ENCODE measurements around the gene CTXND2.
"Not testable (repeated sequence)": the region's sequence is repeated elsewhere in the genome, so short reads cannot be mapped to it uniquely, and the experiment has no call there.

Gene CTXND2

GRCh38 chr1:150887018-150887417 lies at the start of gene CTXND2:
Gene CTXND2, plus strand, starts transcription at chr1:150887136. Its CDS starts 25,179 bp downstream, at chr1:150912315.
- DNase-seq (ENCODE audit: low spot score) (peak; percentile 23), FAIRE-seq (no peak)

GRCh38 chr1:150840850-150841249 lies 46.1 kb upstream of the CTXND2 start:
- not testable (repeated sequence) for FAIRE-seq; DNase-seq (ENCODE audit: low spot score)

GRCh38 chr1:150841626-150842025 lies 45.3 kb upstream of the CTXND2 start:
- no peak for FAIRE-seq
- DNase-seq (ENCODE audit: low spot score), result no peak

- FAIRE-seq (no peak), DNase-seq (ENCODE audit: low spot score) (no peak)
Measured at GRCh38 chr1:150842343-150842742, 44.6 kb upstream of the CTXND2 start.

GRCh38 chr1:150842964-150843363 lies 44.0 kb upstream of the CTXND2 start:
- no peak for FAIRE-seq

GRCh38 chr1:150843474-150843873 lies 43.5 kb upstream of the CTXND2 start:
- FAIRE-seq, result no peak
- DNase-seq (ENCODE audit: low spot score), result no peak

More at GRCh38 chr1:150842964-150843363, 44.0 kb upstream of the CTXND2 start:
- no peak for DNase-seq (ENCODE audit: low spot score)

- DNase-seq (ENCODE audit: low spot score), result no peak
- FAIRE-seq, result no peak
Measured at GRCh38 chr1:150846473-150847146, 40.3 kb upstream of the CTXND2 start.

- DNase-seq (ENCODE audit: low spot score); FAIRE-seq: not testable (repeated sequence)
Measured at GRCh38 chr1:150850801-150851362, 36.1 kb upstream of the CTXND2 start.

GRCh38 chr1:150852734-150853133 lies 34.2 kb upstream of the CTXND2 start:
- FAIRE-seq; DNase-seq (ENCODE audit: low spot score): not testable (repeated sequence)

GRCh38 chr1:150863724-150864123 lies 23.2 kb upstream of the CTXND2 start:
- no peak for FAIRE-seq
- DNase-seq (ENCODE audit: low spot score), result no peak

- FAIRE-seq; DNase-seq (ENCODE audit: low spot score): not testable (repeated sequence)
Measured at GRCh38 chr1:150864200-150864599, 22.7 kb upstream of the CTXND2 start.

- DNase-seq (ENCODE audit: low spot score), result no peak
- FAIRE-seq, result no peak
Measured at GRCh38 chr1:150869683-150870082, 17.3 kb upstream of the CTXND2 start.

GRCh38 chr1:150872572-150872971 lies 14.4 kb upstream of the CTXND2 start:
- FAIRE-seq, result no peak
- no peak for DNase-seq (ENCODE audit: low spot score)

- FAIRE-seq (no peak), DNase-seq (ENCODE audit: low spot score) (no peak)
Measured at GRCh38 chr1:150873521-150873920, 13.4 kb upstream of the CTXND2 start.

- DNase-seq (ENCODE audit: low spot score) (no peak), FAIRE-seq (no peak)
Measured at GRCh38 chr1:150874455-150875196, 12.3 kb upstream of the CTXND2 start.

- peak; percentile 13 for DNase-seq (ENCODE audit: low spot score)
- no peak for FAIRE-seq
Measured at GRCh38 chr1:150875197-150876118, 11.5 kb upstream of the CTXND2 start.

- no peak for FAIRE-seq
- DNase-seq (ENCODE audit: low spot score), result peak; percentile 58
Measured at GRCh38 chr1:150876119-150876454, 10.8 kb upstream of the CTXND2 start.

GRCh38 chr1:150878931-150879330 lies 8.0 kb upstream of the CTXND2 start:
- DNase-seq (ENCODE audit: low spot score); FAIRE-seq: not testable (repeated sequence)

- FAIRE-seq (no peak), DNase-seq (ENCODE audit: low spot score) (no peak)
Measured at GRCh38 chr1:150881331-150882070, 5.4 kb upstream of the CTXND2 start.

- not testable (repeated sequence) for FAIRE-seq; DNase-seq (ENCODE audit: low spot score)
Measured at GRCh38 chr1:150883121-150883520, 3.8 kb upstream of the CTXND2 start.

GRCh38 chr1:150888727-150889126 lies 1.8 kb downstream of the CTXND2 start:
- FAIRE-seq (no peak), DNase-seq (ENCODE audit: low spot score) (no peak)

Data from urothelium cell line (cell line).